ENCODE results near the gene YWHAQ.

YWHAQ gene

GRCh38 chr2:9652898-9653479, 22.2 kb upstream of the YWHAQ start:
- H3K4me1 ChIP-seq (ENCODE audit: control insufficient read depth, insufficient read depth, low read length): no peaks in the 10 kb centered on the region
- H3K9ac ChIP-seq (ENCODE audit: low read length): no peak overlapping the region
- no peaks in the 10 kb centered on the region for H3K27me3 ChIP-seq (ENCODE audit: control insufficient read depth, insufficient read depth, low read length)
- H3K4me3 ChIP-seq (ENCODE audit: low read length): no peak overlapping the region
- H3K36me3 ChIP-seq (ENCODE audit: control insufficient read depth, insufficient read depth, low read length): no peaks in the 10 kb centered on the region
- H3K27ac ChIP-seq (ENCODE audit: low read depth, low read length): no peak overlapping the region

- H3K36me3 ChIP-seq (ENCODE audit: control insufficient read depth, insufficient read depth, low read length): no peaks in the 10 kb centered on the region
- H3K27me3 ChIP-seq (ENCODE audit: control insufficient read depth, insufficient read depth, low read length): no peaks in the 10 kb centered on the region
- no peak overlapping the region for H3K9ac ChIP-seq (ENCODE audit: low read length)
- H3K27ac ChIP-seq (ENCODE audit: low read depth, low read length): no peak overlapping the region
- no peaks in the 10 kb centered on the region for H3K4me1 ChIP-seq (ENCODE audit: control insufficient read depth, insufficient read depth, low read length)
- H3K4me3 ChIP-seq (ENCODE audit: low read length): no peak overlapping the region
Observed at GRCh38 chr2:9652267-9652666, 21.5 kb upstream of the YWHAQ start.

- H3K4me1 ChIP-seq (ENCODE audit: control insufficient read depth, insufficient read depth, low read length): no peaks in the 10 kb centered on the region
- no peak overlapping the region for H3K27ac ChIP-seq (ENCODE audit: low read depth, low read length)
- H3K36me3 ChIP-seq (ENCODE audit: control insufficient read depth, insufficient read depth, low read length): no peaks in the 10 kb centered on the region
- no peaks in the 10 kb centered on the region for H3K27me3 ChIP-seq (ENCODE audit: control insufficient read depth, insufficient read depth, low read length)
- no peak overlapping the region for H3K4me3 ChIP-seq (ENCODE audit: low read length)
- no peak overlapping the region for H3K9ac ChIP-seq (ENCODE audit: low read length)
Observed at GRCh38 chr2:9650119-9650821, 19.5 kb upstream of the YWHAQ start.

GRCh38 chr2:9649261-9649660, 18.5 kb upstream of the YWHAQ start:
- Histone ChIP-seq H3K27ac (ENCODE audit: low read depth, low read length) (no peak overlapping the region), H3K27me3 (ENCODE audit: control insufficient read depth, insufficient read depth, low read length) (no peaks in the 10 kb centered on the region), H3K4me3 (ENCODE audit: low read length) (no peak overlapping the region), H3K4me1 (ENCODE audit: control insufficient read depth, insufficient read depth, low read length) (no peaks in the 10 kb centered on the region), H3K9ac (ENCODE audit: low read length) (no peak overlapping the region), H3K36me3 (ENCODE audit: control insufficient read depth, insufficient read depth, low read length) (no peaks in the 10 kb centered on the region)

- Histone ChIP-seq H3K9ac (ENCODE audit: low read length) (no peak overlapping the region), H3K27ac (ENCODE audit: low read depth, low read length) (no peak overlapping the region), H3K4me3 (ENCODE audit: low read length) (no peak overlapping the region), H3K27me3 (ENCODE audit: control insufficient read depth, insufficient read depth, low read length) (no peaks in the 10 kb centered on the region), H3K4me1 (ENCODE audit: control insufficient read depth, insufficient read depth, low read length) (no peaks in the 10 kb centered on the region), H3K36me3 (ENCODE audit: control insufficient read depth, insufficient read depth, low read length) (no peaks in the 10 kb centered on the region)
Observed at GRCh38 chr2:9648821-9649220, 18.0 kb upstream of the YWHAQ start.

GRCh38 chr2:9647884-9648283, 17.1 kb upstream of the YWHAQ start:
- no peak overlapping the region for H3K4me3 ChIP-seq (ENCODE audit: low read length)
- no peaks in the 10 kb centered on the region for H3K4me1 ChIP-seq (ENCODE audit: control insufficient read depth, insufficient read depth, low read length)
- H3K27me3 ChIP-seq (ENCODE audit: control insufficient read depth, insufficient read depth, low read length): no peaks in the 10 kb centered on the region
- H3K27ac ChIP-seq (ENCODE audit: low read depth, low read length): no peak overlapping the region
- H3K9ac ChIP-seq (ENCODE audit: low read length): no peak overlapping the region
- H3K36me3 ChIP-seq (ENCODE audit: control insufficient read depth, insufficient read depth, low read length): no peaks in the 10 kb centered on the region

GRCh38 chr2:9646196-9647030, 15.6 kb upstream of the YWHAQ start:
- Histone ChIP-seq H3K36me3 (ENCODE audit: control insufficient read depth, insufficient read depth, low read length) (no peaks in the 10 kb centered on the region), H3K27me3 (ENCODE audit: control insufficient read depth, insufficient read depth, low read length) (no peaks in the 10 kb centered on the region), H3K4me3 (ENCODE audit: low read length) (no peak overlapping the region), H3K9ac (ENCODE audit: low read length) (no peak overlapping the region), H3K4me1 (ENCODE audit: control insufficient read depth, insufficient read depth, low read length) (no peaks in the 10 kb centered on the region), H3K27ac (ENCODE audit: low read depth, low read length) (no peak overlapping the region)

- Histone ChIP-seq H3K36me3 (ENCODE audit: control insufficient read depth, insufficient read depth, low read length) (no peaks in the 10 kb centered on the region), H3K27ac (ENCODE audit: low read depth, low read length) (no peak overlapping the region), H3K9ac (ENCODE audit: low read length) (no peak overlapping the region)
Observed at GRCh38 chr2:9644603-9645002, 13.8 kb upstream of the YWHAQ start.

GRCh38 chr2:9644021-9644420, 13.2 kb upstream of the YWHAQ start:
- H3K36me3 ChIP-seq (ENCODE audit: control insufficient read depth, insufficient read depth, low read length): no peaks in the 10 kb centered on the region
- no peak overlapping the region for H3K27ac ChIP-seq (ENCODE audit: low read depth, low read length)
- H3K4me1 ChIP-seq (ENCODE audit: control insufficient read depth, insufficient read depth, low read length): peaks cover under 1% of the 10 kb centered on the region
- no peaks in the 10 kb centered on the region for H3K27me3 ChIP-seq (ENCODE audit: control insufficient read depth, insufficient read depth, low read length)
- no peak overlapping the region for H3K4me3 ChIP-seq (ENCODE audit: low read length)
- no peak overlapping the region for H3K9ac ChIP-seq (ENCODE audit: low read length)

More at GRCh38 chr2:9644603-9645002, 13.8 kb upstream of the YWHAQ start:
- Histone ChIP-seq H3K4me3 (ENCODE audit: low read length) (no peak overlapping the region), H3K4me1 (ENCODE audit: control insufficient read depth, insufficient read depth, low read length) (no peaks in the 10 kb centered on the region), H3K27me3 (ENCODE audit: control insufficient read depth, insufficient read depth, low read length) (no peaks in the 10 kb centered on the region)

GRCh38 chr2:9641641-9642040, 10.8 kb upstream of the YWHAQ start:
- no peak overlapping the region for H3K27ac ChIP-seq (ENCODE audit: low read depth, low read length)
- no peaks in the 10 kb centered on the region for H3K36me3 ChIP-seq (ENCODE audit: control insufficient read depth, insufficient read depth, low read length)

GRCh38 chr2:9640403-9641104, 9.8 kb upstream of the YWHAQ start:
- no peak overlapping the region for H3K4me3 ChIP-seq (ENCODE audit: low read length)
- H3K36me3 ChIP-seq (ENCODE audit: control insufficient read depth, insufficient read depth, low read length): no peaks in the 10 kb centered on the region
- no peak overlapping the region for H3K9ac ChIP-seq (ENCODE audit: low read length)
- H3K4me1 ChIP-seq (ENCODE audit: control insufficient read depth, insufficient read depth, low read length): peaks cover 12% of the 10 kb centered on the region
- no peaks in the 10 kb centered on the region for H3K27me3 ChIP-seq (ENCODE audit: control insufficient read depth, insufficient read depth, low read length)
- H3K27ac ChIP-seq (ENCODE audit: low read depth, low read length): no peak overlapping the region

More at GRCh38 chr2:9641641-9642040, 10.8 kb upstream of the YWHAQ start:
- no peak overlapping the region for H3K9ac ChIP-seq (ENCODE audit: low read length)
- H3K4me1 ChIP-seq (ENCODE audit: control insufficient read depth, insufficient read depth, low read length): peaks cover 12% of the 10 kb centered on the region
- no peaks in the 10 kb centered on the region for H3K27me3 ChIP-seq (ENCODE audit: control insufficient read depth, insufficient read depth, low read length)
- H3K4me3 ChIP-seq (ENCODE audit: low read length): no peak overlapping the region

GRCh38 chr2:9639740-9640343, 9.0 kb upstream of the YWHAQ start:
- Histone ChIP-seq H3K27ac (ENCODE audit: low read depth, low read length) (no peak overlapping the region), H3K9ac (ENCODE audit: low read length) (no peak overlapping the region), H3K4me3 (ENCODE audit: low read length) (no peak overlapping the region), H3K27me3 (ENCODE audit: control insufficient read depth, insufficient read depth, low read length) (no peaks in the 10 kb centered on the region), H3K4me1 (ENCODE audit: control insufficient read depth, insufficient read depth, low read length) (peaks cover 12% of the 10 kb centered on the region), H3K36me3 (ENCODE audit: control insufficient read depth, insufficient read depth, low read length) (no peaks in the 10 kb centered on the region)
